Chondrocyte (in vitro differentiated cells): ENCODE data around the gene IQGAP2. TPM values are rescaled to one million over a fixed set of nuclear protein-coding genes. Genes with fewer than 3 reads are reported as not detected.

Source experiments
- DNase-seq: peaks from one replicate; pipeline ENCODE4 v3.0.0; 2021; ENCODE audit warnings: mixed read lengths, low spot score
- H3K27ac Mint-ChIP-seq: one replicate; pipeline ENCODE4 v1.8.0; 2021; ENCODE audit warnings: mild to moderate bottlenecking, moderate library complexity, mixed read lengths; ENCODE audit not compliant: unreplicated experiment
- H3K27me3 Mint-ChIP-seq: 2 replicates; pipeline ENCODE4 v1.8.0; 2021; ENCODE audit warnings: low read depth, mixed read lengths
- H3K36me3 Mint-ChIP-seq: 2 replicates; pipeline ENCODE4 v1.8.0; 2021; ENCODE audit warnings: low read depth, mixed read lengths
- H3K4me1 Mint-ChIP-seq: 2 replicates; pipeline ENCODE4 v1.8.0; 2021; ENCODE audit warnings: low read depth, mild to moderate bottlenecking, mixed read lengths
- H3K4me3 Mint-ChIP-seq: one replicate; pipeline ENCODE4 v1.8.0; 2021; ENCODE audit warnings: mild to moderate bottlenecking, moderate library complexity, mixed read lengths; ENCODE audit not compliant: unreplicated experiment
- H3K9me3 Mint-ChIP-seq: 2 replicates; pipeline ENCODE4 v1.8.0; 2021; ENCODE audit warnings: low read depth, mixed read lengths
- CTCF ChIP-seq: fragments of 200-600 bp; sonication (generic); IDR thresholded peaks from 2 replicates; pipeline ENCODE4 v1.5.0; 2021; ENCODE audit warnings: antibody characterized with exemption, mild to moderate bottlenecking, moderate library complexity
- total RNA-seq: library from RNA; stranded (reverse); gene quantifications from 3 replicates; pipeline ENCODE4 v1.2.1, GENCODE V29; 2021

Gene IQGAP2
- total RNA-seq, 1 donor from 2014 or later = 3.0 TPM

DNA sequence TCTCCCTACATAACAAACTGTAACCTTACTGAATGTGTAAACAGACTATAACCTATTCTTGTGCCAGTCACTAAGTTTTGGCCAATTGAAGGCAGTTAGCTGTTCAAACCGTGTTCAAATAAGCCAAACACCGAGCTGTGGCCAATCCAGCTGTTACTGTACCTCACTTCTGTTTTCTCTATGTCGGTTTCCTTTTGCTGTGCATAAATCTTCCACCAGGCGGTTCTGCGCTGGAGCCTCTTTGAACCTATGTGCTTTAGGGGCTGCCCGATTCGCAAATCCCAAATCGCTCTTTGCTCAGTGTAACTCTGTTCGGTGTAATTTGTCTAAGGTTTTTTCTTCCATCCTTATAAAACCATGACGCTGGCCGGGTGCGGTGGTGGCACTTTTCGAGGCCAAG is 344.6 kb downstream of the IQGAP2 start:
- TF ChIP-seq CTCF = no peak
- no peak overlapping the region for H3K4me3 Mint-ChIP-seq
- no peaks in the 10 kb centered on the region for H3K27me3 Mint-ChIP-seq
- no peaks in the 10 kb centered on the region for H3K4me1 Mint-ChIP-seq
- H3K27ac Mint-ChIP-seq = no peak overlapping the region
- no peaks in the 10 kb centered on the region for H3K9me3 Mint-ChIP-seq
- no peaks in the 10 kb centered on the region for H3K36me3 Mint-ChIP-seq
- DNase-seq = no peak

DNA sequence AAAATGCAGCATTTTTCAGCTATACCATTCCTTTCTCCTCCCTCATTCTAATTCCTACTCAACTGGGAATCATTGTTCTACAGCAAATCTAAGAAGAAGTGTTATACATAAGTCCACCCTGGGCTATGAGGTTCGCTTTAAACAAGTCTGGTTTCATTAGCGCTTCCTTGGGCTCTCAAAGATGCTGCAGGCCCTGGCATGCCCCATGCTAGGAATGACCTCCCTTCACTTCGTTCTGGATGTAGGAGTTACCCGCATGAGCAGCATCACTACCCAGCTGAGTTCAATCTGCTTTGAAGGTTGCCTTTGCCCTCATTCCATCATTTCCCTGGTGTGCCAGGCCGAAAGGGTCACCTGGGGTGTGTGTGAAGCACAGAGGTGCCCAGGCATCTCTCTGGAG is 348.2 kb downstream of the IQGAP2 start:
- no peak for TF ChIP-seq CTCF
- no peak for DNase-seq
- Mint-ChIP-seq H3K36me3 (no peaks in the 10 kb centered on the region), H3K9me3 (no peaks in the 10 kb centered on the region), H3K27ac (no peak overlapping the region), H3K27me3 (no peaks in the 10 kb centered on the region), H3K4me1 (no peaks in the 10 kb centered on the region), H3K4me3 (no peak overlapping the region)

DNA sequence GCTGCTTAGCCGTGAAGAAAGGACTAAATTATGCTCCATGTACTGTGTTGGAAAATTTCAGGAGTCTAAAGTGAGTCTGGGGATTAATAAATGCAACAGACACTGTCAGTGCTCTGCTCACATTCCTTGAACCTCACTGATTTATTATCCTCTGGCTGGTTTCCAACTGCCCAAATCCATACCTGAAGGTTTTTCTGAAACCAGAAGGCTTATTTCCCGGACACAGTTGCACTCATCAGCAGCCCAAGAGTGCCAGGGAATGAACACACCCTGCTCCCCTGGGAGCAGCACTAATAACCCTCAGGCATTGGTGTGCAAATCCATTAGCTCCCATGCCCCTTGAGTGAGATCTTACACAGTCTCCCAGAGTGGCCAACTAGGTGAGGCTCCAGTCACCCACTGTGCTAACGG is 351.6 kb downstream of the IQGAP2 start:
- no peak for DNase-seq
- Mint-ChIP-seq H3K4me1 (no peaks in the 10 kb centered on the region), H3K27ac (no peak overlapping the region), H3K9me3 (no peaks in the 10 kb centered on the region), H3K27me3 (no peaks in the 10 kb centered on the region), H3K36me3 (no peaks in the 10 kb centered on the region), H3K4me3 (no peak overlapping the region)
- no peak for TF ChIP-seq CTCF

GRCh38 chr5:76755779-76756637 is 352.9 kb downstream of the IQGAP2 start:
- H3K9me3 Mint-ChIP-seq = no peaks in the 10 kb centered on the region
- no peak overlapping the region for H3K27ac Mint-ChIP-seq
- no peaks in the 10 kb centered on the region for H3K36me3 Mint-ChIP-seq
- no peaks in the 10 kb centered on the region for H3K27me3 Mint-ChIP-seq
- no peak for TF ChIP-seq CTCF
- H3K4me3 Mint-ChIP-seq = no peak overlapping the region
- H3K4me1 Mint-ChIP-seq = no peaks in the 10 kb centered on the region
- no peak for DNase-seq

- no peaks in the 10 kb centered on the region for H3K9me3 Mint-ChIP-seq
- no peaks in the 10 kb centered on the region for H3K4me1 Mint-ChIP-seq
- H3K27ac Mint-ChIP-seq = no peak overlapping the region
- H3K27me3 Mint-ChIP-seq = no peaks in the 10 kb centered on the region
- H3K36me3 Mint-ChIP-seq = no peaks in the 10 kb centered on the region
- no peak overlapping the region for H3K4me3 Mint-ChIP-seq
- no peak for DNase-seq
- TF ChIP-seq CTCF = no peak
Measured at GRCh38 chr5:76757049-76757448, 354.0 kb downstream of the IQGAP2 start.

Other genes starting within 250 kb of the IQGAP2 start
- 7.9 to 31.3 TPM (median 8.4 TPM) in 3 replicates for gene F2RL2, start 220.1 kb downstream of the IQGAP2 start, total RNA-seq